HG02840 (cell line): ENCODE results near the gene TLX2.

ENCODE experiments used
- ATAC-seq: cut with Tn5 transposase; IDR thresholded peaks from one replicate; pipeline ENCODE4 v1.9.1; 2021; ENCODE audit warnings: mild to moderate bottlenecking, moderate library complexity, moderate number of reproducible peaks; ENCODE audit not compliant: unreplicated experiment, low FRiP score

The TLX2 gene

DNA sequence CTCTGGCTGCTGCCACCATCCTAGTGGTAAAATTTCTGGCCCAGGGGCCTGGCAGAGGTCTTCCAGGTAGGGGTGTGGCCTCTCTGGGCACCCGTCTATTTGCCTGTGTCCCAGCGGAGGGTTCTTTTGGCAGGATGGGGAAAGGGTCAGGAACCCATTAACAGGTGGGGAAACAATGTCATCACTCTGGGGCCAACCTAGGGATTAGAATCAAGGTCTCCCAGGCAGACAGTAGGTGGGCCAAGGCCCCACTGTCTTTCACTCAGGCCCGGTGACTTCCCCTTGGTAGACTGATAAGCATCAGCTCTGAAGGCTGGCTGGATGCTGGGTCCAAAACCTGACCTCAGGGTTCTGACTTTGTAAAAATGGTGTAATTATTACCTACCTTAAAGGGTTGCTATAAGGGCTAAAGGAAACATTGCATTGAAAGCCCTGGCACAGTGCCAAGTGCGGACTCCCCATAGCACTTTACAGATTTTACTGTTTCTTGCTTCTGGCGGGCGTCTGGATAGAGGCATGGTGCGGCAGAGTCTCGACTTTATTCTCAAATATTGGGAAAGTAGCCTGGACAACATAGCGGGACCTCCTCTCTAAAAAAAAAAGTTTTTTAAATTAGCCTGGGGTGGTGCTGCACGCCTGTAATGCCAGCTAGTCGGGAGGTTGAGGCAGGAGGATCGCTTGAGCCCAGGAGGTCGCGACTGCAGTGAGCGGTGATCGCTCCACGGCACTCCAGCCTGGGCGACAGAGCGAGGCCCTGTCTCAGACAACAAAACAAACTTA is 17.1 kb upstream of the TLX2 start:
- no peak for ATAC-seq

DNA sequence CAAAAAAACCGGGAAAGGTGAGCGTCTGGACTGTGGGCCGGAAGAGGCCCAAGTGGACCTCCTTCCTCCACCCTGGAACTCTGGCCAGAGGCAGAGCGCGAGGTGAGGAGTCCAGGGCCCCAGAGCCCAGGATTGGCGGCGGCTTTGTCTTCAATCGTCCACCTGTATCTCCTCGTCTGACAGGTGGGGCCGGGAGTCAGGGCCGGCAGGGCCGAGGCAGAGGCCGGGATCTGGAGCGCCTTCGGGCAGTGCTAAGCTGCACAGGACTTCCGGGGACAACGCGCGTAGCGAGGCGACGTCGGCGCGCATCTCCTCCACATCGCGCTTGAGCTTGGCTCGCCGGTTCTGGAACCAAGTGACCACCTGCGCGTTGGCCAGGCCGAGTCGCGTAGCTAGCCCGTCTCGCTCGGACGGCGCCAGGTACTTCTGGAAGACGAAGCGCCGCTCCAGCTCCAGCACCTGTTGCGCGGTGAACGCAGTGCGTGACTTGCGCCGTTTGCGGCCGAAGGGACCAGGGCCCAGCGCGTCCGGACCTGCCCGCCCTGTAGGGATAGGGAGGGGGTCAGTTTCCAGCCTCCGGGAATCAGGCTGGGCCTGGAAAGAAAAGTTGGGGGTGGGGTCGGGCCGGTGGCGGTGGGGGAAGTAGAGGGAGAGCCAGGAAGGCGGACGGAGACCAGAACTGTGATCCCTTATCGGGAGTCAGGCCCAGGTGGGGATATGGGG is 16.3 kb upstream of the TLX2 start:
- ATAC-seq: no peak

DNA sequence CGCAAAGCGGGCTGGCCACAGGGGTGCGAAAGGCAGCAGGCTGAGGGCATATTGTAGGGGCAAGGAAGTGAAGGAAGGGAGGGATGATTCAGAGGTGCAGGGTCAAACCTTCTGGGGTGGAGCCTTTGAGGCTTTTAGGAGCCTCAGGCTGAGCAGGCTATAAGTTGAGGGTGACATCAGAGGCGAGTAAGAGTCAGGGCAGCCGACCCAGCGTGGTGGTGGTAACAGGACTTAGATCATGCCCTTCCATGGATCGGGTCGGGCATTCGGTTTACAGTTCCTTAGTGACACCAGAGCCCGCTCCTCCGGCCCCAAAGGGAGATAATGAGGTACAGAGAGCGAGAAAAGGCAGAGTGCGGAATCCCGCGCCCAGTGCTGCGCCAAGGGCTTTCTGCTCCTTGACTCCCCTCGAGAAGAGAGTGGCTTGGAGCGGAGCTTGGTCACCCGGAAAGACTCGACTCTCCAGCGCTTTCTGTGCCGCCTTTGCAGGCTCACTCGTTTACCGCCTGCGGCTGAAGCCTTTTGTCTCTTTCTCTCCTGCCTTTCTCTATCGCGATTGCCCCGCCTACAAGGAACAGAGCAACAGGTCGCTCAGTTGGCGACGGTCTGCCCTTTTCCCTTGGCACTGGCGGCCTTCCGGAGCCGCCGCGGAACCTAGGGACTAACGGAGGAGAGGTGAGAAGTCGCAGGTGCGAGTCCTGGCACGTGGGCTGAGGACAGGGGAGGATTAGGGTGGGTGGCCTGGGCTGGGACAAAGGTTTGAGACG is 15.6 kb upstream of the TLX2 start:
- ATAC-seq: no peak

DNA sequence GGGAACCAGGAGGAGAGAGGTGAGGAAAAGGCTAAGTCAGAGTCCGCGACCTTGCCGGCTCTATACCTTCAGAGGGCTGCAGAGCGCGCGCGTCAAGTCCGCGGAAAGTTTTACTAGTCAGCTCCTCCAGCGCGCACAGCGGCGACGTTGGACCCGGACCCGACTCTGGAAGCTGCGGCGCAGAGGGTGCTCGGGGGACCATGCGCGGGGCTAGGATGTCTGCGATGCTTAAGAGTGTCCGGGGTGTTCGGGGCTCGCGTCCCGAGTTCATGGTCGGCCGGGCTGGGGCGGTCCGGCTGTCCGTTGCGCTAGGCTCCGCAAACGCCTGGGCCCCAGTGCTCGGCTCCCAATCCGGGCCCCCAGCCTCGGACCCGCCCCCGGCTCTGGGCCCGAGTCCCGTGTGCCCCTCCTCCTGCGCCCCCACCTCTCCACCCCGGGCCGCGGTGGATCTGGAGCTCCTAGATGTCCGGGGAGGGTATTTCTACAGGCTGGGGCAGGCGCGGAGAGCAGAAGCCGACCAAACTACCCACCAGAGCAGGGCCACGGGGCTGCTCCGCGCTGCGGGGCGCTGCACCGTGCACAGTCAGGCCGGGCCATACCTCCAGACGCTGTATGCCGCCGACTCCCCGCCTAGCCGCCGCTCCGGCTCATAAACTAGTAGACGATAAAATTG is 14.8 kb upstream of the TLX2 start, which contains the start of gene LBX2:
Gene LBX2, minus strand, starts transcription at position 337 of the 673 bp plus-strand sequence. Its CDS starts 66 bp downstream, at position 271.
- no peak for ATAC-seq

DNA sequence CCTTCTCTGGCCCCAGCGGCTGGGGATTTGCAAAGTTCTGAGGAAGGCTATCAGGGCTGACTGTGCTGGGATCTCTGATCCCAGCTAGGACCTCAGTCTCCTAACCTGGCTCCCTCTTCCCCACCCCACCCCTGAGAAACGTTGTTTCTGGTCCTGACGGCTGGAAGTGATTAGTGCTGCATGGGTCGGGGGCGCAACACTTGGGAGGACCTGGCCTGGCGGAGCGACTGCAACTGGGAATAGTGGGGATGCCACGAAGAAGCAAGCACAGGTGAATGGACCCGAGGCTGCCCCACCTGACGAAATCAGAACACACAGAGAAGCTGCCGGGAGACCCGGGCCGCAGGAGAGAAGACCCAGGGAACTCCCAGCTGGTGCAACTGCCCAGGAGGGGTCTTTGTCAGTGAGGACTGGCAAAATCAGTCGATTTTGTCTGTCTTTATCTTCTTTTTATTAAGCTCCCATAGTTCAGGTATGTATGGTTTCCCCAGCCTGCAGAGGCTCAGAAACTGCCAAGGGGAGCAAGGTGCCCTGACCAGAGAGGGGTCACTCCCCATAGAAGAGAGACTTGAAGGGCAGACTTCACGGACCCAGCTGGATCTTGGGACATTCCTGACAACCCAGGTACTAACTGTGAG is 14.2 kb upstream of the TLX2 start:
- ATAC-seq: no peak

DNA sequence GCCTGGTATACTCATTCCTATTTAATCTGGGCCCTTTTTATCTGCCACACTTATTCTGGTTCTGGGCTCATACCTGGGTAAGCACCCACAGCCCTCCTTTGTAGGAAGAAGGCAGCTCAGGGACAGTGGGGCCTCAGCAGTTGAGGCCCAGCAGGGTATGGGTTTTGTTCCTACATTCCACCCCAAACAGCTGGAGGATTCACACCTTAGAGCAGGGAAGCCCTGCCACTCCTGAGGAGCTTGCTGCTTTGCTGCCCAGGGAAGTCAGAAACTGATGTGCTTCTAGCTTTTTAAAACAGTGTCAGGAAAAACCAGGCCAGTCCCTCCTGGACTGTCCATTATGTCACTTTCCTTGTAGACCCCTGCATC is 13.7 kb upstream of the TLX2 start:
- ATAC-seq: no peak

DNA sequence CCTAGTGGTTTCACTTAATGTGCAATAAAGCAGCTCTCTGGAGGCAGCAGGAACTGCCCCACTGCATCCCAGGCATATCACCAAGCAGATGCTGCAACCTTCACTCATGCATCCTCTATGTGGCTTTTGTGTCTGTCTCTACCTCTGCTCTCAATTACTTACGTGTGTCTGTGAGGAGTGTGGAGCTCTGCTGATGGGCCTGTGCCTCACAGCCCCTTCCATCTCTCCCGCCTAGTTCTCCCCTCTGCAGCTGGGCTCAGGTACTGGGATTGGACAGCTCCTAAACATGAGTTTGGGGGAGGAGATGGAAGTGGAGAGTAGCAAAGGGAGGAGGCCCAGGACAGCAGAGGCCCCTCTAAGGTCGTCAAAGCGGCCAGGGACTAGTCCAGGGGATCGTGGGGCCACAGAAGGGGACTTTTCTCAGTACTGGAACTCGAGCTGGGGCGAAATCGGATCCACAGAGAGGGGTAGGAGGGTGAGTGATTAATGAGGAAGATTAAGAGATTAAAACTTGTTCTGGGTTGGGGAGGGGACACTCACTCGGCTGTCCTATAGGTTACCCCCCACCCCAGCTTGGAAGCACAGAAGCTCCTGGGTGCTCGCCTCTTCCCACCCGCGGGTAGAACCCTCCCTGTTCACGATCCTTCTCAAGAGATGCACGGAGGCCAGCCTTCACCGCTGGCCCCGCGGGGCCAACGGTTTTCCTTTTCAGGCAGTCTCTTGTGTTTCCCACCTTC is 12.7 kb upstream of the TLX2 start:
- ATAC-seq: no peak

DNA sequence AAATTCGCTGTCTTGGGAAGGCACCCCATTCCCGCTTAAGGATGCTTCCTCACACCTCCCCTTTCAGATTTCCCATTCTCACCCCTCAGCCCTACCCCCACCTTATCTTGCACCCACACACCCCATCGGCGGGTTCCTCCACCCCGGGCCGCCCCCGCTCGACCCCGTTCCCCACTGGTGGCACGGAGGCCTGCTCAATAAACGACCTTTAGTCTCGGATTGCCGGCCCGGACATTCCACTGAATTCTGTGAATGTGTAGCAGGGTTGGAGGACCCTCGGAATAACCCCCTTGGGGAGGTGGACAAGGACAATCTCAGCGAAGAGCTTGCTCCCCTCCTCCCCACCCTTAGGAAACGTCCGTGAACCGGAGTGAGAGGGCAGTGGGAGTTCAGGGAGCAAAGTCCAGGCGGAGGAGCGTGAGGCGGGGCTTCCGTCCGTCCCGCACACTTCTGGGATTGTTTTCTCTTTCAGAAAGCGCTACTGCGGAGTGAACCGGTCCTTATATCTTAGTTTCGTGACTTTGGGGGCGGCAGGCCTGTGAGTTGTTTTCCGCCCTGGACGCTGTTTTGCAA is 12.0 kb upstream of the TLX2 start:
- ATAC-seq: no peak

DNA sequence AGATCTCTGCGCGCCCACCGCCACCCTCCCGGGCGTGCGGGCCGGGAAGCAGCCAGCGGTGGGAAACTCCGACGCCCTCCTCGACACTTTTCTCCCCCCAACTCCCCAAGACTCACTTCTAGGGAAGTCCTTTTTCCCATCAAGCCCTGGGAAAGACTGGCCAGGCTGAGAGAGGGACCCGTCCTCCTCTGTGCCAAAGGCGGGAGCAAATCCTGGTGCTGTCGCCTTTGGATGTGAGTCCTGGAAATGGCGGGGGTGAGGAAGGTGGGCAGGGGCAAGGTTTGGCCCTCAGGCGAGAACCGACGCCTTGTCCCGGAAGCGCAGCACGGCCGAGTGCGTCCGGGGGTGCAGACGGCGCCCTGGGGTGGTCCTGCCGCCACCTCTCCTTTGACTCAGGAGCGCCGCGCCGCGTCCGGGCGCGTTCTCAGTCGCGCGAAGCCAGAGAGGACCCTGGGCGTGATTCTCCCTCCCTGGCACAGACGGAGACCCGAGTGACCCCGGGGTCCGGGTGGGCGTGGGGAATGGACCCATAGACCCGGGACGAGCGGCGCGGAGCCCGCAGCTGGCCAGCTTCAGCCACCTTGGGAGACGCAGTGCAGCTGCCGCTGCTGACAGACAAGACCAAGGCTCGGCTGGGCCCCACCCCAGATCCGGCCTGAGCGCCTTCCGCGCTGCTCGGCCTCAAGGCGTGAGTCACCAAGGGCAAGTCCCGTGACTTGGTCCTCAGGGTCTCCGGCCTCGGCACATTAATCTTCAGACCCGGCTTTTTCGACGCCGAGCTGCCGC is 11.3 kb upstream of the TLX2 start:
- no peak for ATAC-seq

DNA sequence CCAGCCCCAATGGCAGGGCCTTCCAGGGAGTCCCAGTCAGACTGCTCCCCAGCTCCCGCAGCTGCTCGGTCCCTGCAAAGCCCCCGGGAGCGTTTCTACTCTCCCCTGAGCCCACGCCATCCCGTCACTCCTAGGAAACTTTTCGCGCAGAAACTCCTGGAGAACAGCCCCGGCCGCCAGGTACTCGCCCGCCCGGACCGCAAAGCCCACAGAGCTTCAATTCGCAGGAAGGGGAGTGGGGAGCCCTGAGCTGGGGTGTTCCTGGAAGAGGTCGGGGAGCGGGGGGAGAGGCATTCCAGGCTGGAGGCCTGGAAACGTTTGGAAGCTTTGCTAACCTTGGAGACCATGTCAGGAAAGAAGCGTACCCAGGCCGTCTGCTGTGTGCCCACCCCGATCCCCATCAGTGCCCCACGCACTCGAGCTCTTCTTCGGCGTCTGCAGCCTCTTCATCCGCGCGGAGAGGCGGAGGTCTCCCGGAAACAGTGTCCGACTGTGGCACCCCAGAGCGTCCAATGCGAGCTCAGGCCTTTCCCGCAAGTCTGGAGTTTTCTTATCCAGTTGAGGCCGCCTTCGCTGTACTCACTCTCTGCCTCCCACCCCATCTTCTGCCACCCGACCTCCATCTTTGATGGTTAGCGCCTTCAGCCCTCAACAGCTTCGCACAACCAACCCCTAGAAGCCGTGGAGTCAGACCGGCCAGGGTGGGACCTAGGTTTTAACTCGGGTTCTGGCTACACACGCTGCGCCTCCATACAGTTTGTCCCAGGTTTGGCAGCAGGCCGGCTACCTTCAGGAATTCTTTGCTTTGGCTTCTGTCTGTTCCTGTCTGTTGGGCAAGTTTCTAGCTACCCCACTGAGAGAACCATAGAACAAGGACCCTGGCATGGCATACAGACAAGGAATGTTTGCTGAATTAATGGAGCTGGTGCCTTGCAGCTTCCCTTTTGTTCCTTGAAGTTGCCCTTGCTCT is 10.5 kb upstream of the TLX2 start:
- ATAC-seq: no peak

DNA sequence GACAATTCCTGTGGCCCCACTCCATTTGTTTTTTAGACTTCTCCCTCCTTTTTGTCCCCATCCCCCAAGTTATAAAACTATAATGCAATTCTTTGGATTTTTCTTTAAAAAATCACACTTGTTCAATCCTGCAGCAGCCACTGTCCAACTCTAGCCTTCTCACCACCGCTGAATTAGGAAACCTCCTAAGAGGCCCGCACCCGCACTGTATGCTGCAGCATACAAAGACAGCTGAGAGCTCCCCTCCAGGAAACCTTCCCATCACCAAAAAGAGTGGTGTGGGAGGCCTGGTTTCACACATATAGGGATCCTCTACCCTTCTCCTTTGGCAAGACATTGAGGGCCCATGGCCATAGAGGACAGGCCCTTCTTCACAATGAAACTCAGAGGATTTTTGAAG is 9.7 kb upstream of the TLX2 start:
- no peak for ATAC-seq

DNA sequence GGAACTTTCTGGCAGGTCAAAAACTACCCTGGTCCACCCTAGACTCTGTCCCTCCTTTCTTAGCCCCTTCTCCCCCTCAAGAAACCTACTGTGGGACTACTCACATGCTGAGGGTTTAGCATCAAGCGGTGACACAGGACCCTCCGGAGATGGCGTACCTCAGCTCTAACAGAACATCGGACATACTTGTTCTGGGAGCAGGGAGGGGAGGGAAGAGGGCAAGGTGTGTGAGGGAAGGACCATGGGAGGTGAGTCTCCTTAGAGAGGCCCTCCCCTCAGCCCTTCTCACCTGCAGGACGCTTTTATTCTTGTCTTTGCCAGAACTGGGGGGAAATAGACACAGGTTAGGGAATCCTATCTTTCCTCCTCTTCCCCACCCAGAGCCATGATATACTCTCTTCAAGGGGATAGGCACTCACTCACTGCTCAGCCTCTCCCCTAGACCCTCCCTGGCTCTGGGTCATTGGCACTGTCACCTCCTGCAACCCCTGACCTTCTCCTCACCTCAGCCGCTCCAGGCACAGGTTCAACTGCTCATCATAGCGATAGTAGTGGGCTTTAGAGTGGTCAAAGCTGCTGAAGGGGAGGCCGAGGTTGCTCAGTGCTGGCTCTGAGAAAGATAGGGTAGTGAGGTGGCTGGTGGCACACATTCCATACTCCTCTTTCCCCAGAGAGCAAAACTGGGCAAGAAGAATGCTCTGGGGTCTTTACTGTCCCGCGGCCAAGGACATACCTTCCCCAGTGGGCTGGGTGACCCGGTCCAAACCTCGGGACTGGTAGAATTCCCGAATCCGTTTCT is 8.6 kb upstream of the TLX2 start:
- no peak for ATAC-seq

DNA sequence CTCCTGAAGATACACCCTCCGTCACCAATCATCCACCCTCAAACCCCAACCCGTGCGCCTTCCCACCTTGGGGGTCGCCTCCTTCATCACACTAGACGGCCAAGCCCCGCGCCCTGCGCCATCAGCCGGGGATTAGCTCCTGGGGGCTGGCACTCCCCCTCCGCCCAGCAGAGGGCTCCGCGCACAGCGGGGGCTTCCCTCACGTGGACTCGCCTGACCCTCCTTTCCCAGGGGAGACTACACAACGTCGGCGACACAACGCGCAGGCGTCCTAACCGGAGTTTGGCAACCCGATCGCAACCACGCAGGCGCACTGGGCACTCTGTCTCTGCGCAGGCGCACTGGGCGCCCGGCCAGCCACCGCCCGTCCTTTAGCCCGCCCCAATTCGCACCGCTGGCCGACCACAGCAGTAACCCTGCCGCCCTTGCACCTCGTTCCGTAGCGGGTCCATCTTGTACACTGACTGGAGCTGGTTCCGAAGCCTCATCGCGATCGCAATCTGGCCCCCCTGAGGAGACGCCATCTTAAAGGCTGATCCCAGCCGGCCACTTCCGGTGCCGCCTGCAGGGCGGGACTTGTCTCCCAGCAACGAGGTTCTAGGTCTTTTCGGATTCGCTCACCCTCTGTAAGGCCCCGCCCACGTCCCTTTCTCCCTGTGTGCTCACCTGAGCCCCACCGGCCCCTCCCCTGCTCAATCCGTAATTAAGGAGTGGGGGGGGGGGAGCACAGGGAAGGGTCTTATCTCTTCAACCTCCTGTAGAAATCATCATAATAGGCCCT is 6.9 kb upstream of the TLX2 start, which contains the start of gene PCGF1:
Gene PCGF1, minus strand, starts transcription at position 551 of the 781 bp plus-strand sequence. Its CDS starts 27 bp downstream, at position 524.
- ATAC-seq: peak; percentile 92

DNA sequence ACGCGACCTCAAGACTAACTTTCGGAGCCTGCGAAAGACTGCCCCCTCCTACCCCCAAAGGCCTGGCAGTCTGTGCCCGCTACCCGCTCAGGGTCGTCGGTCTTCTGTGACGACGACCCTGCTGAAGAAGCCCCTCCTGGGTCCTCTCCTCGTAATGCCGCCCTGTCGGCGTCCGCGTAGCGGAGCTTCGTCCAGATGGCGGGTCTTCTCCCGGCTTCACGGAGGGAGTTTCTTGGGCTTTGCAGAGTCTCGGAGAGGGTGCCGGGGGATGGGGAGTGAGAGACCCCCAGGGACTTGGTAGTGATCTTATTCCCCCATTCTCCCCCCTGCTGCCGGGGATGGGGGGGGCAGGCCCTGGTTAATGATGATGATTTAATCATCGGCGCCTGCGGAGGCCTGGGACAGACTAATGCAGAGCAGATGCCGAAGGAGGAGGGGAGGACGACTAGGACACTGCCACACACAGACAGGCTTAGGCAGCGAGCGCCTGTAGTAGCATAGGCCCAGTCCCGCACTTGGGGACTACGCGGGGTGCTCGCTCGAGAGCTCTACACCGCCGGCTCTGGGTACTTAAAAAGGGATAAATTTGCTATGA is 6.2 kb upstream of the TLX2 start:
- peak; percentile 11 for ATAC-seq

DNA sequence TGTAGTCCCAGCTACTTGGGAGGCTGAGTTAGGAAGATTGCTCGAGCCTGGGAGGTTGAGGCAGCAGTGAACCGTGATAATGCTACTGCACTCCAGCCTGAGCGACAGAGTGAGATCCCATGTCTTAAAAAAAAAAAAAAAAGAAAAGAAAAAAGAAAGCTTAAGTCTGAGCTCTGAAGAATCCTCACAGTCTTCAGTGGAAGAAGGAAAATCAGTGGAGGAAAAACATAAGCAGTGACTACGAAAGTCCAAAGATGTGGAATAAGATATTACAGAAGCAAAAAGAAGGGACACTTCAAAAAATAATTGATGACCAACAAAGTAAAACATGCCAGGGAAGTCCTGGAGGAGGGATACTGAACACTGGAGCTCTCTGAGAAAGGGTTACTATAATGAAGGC is 4.0 kb upstream of the TLX2 start:
- no peak for ATAC-seq
